Upper lobe of left lung (tissue), 4 donors: ENCODE data around the gene CCNY.

Experiments used
- CTCF ChIP-seq, 6 experiments: fragments of 450-650 bp in 4 of 6; fragments of 200-600 bp in 2 of 6; sonication (generic) in 2 of 6; IDR thresholded peaks; one replicate each; pipeline ENCODE4 v1.5.1; 2016 to 2019; ENCODE audit warnings: antibody characterized with exemption in 6 of 6
- EP300 ChIP-seq, 4 donors: sonication (generic); formaldehyde crosslinking; IDR thresholded peaks; one replicate each; pipeline ENCODE4 v1.5.1; 2017; ENCODE audit warnings: antibody characterized with exemption in 4 of 4, control low read depth in 2 of 4
- POLR2A ChIP-seq, 4 donors: fragments of 450-650 bp; IDR thresholded peaks; one replicate each; pipeline ENCODE4 v1.5.1; 2016 to 2017; ENCODE audit warnings: antibody characterized with exemption in 4 of 4, mild to moderate bottlenecking in 2 of 4

- TF ChIP-seq CTCF (IDR thresholded peaks at IDR 0.05) (no peak), EP300 (IDR thresholded peaks at IDR 0.05) (no peak), POLR2A (IDR thresholded peaks at IDR 0.05) (no peak)
Measured at GRCh38 chr10:35466170-35466569, 129.9 kb downstream of the CCNY start.
